DND-41 (cell line): ENCODE results near the gene TSPAN11.

Experiments
- ATAC-seq: fragments of 200-7000 bp; cut with Tn5 transposase; 3 replicates; pipeline ENCODE4 v1.9.1; 2021; ENCODE audit warnings: low read depth; ENCODE audit not compliant: insufficient read depth
- DNase-seq: peaks from one replicate; pipeline ENCODE4 v3.0.0-alpha.2; 2020
- H2AFZ ChIP-seq: 2 replicates; pipeline ENCODE4 v1.6.0; 2012; ENCODE audit warnings: low read depth, low read length
- H3K27ac ChIP-seq: 2 replicates; pipeline ENCODE4 v1.5.1; 2012; ENCODE audit warnings: low read length, inconsistent platforms
- H3K27me3 ChIP-seq: fragments of 200-600 bp; sonication (generic); 2 replicates; pipeline ENCODE4 v1.6.0; 2012; ENCODE audit warnings: low read length, mild to moderate bottlenecking, inconsistent platforms; ENCODE audit not compliant: insufficient read depth, poor library complexity
- H3K36me3 ChIP-seq: 2 replicates; pipeline ENCODE4 v1.5.1; 2012; ENCODE audit warnings: low read length, inconsistent platforms; ENCODE audit not compliant: insufficient read depth
- H3K4me1 ChIP-seq: 2 replicates; pipeline ENCODE4 v1.5.1; 2012; ENCODE audit warnings: mild to moderate bottlenecking, low read length; ENCODE audit not compliant: insufficient read depth
- H3K4me2 ChIP-seq: 2 replicates; pipeline ENCODE4 v1.6.0; 2012; ENCODE audit warnings: mild to moderate bottlenecking, moderate library complexity, low read length, inconsistent platforms; ENCODE audit not compliant: insufficient read depth
- H3K4me3 ChIP-seq, 2 experiments: fragments of 200-600 bp in 1 of 2; shearing (Covaris generic) in 1 of 2; 2 replicates each; pipeline ENCODE4 v1.5.1; 2012 to 2016; ENCODE audit warnings: inconsistent platforms in 2 of 2, low read length in 2 of 2, mild to moderate bottlenecking in 2 of 2, low read depth in 1 of 2, moderate library complexity in 1 of 2
- H3K79me2 ChIP-seq: 2 replicates; pipeline ENCODE4 v1.6.0; 2012; ENCODE audit warnings: low read length, inconsistent platforms; ENCODE audit not compliant: insufficient read depth
- H3K9ac ChIP-seq: 2 replicates; pipeline ENCODE4 v1.6.0; 2012; ENCODE audit warnings: low read depth, mild to moderate bottlenecking, inconsistent platforms, low read length, moderate library complexity
- H3K9me3 ChIP-seq: 2 replicates; pipeline ENCODE4 v1.5.1; 2012; ENCODE audit warnings: low read length, moderate library complexity, mild to moderate bottlenecking, inconsistent platforms; ENCODE audit not compliant: insufficient read depth, severe bottlenecking
- H4K20me1 ChIP-seq: 2 replicates; pipeline ENCODE4 v1.6.0; 2012; ENCODE audit warnings: low read length; ENCODE audit not compliant: insufficient read depth
- CTCF ChIP-seq: IDR thresholded peaks from 2 replicates; pipeline ENCODE4 v1.5.1; 2012; ENCODE audit warnings: borderline replicate concordance, low read length, moderate library complexity, mild to moderate bottlenecking; ENCODE audit not compliant: poor library complexity, severe bottlenecking; ENCODE audit errors: extremely low read depth
- EZH2 ChIP-seq: IDR thresholded peaks from 3 replicates; pipeline ENCODE4 v1.6.1; 2012; ENCODE audit warnings: borderline replicate concordance, low read depth, mild to moderate bottlenecking, moderate library complexity, low read length, inconsistent platforms; ENCODE audit not compliant: severe bottlenecking

Gene TSPAN11

GRCh38 chr12:31003861-31004640, 77.5 kb downstream of the TSPAN11 start:
- no peak for ATAC-seq
- no peak overlapping the region for H3K27ac ChIP-seq

GRCh38 chr12:31004666-31005065, 78.1 kb downstream of the TSPAN11 start:
- ATAC-seq, result no peak
- no peak for DNase-seq
- Histone ChIP-seq H4K20me1 (peaks cover 5% of the 10 kb centered on the region; the same call in 1 of the 2 replicates), H3K4me2 (no peak overlapping the region), H3K79me2 (no peaks in the 10 kb centered on the region), H3K27ac (no peak overlapping the region), H3K36me3 (no peaks in the 10 kb centered on the region), H3K27me3 (no peaks in the 10 kb centered on the region), H3K4me3 (no peak overlapping the region), H2AFZ (no peak overlapping the region), H3K4me1 (no peaks in the 10 kb centered on the region), H3K9me3 (no peaks in the 10 kb centered on the region), H3K9ac (no peak overlapping the region)
- no peak for TF ChIP-seq EZH2
- TF ChIP-seq CTCF, result no peak

More at GRCh38 chr12:31003861-31004640, 77.5 kb downstream of the TSPAN11 start:
- H4K20me1 ChIP-seq, result peaks cover 5% of the 10 kb centered on the region; the same call in 1 of the 2 replicates
- H3K4me3 ChIP-seq, result no peak overlapping the region
- H3K4me1 ChIP-seq, result no peaks in the 10 kb centered on the region
- no peaks in the 10 kb centered on the region for H3K27me3 ChIP-seq
- H2AFZ ChIP-seq, result no peak overlapping the region
- no peak overlapping the region for H3K9ac ChIP-seq
- no peaks in the 10 kb centered on the region for H3K9me3 ChIP-seq
- no peaks in the 10 kb centered on the region for H3K79me2 ChIP-seq
- H3K4me2 ChIP-seq, result no peak overlapping the region
- no peak for TF ChIP-seq CTCF
- TF ChIP-seq EZH2, result no peak
- DNase-seq, result no peak
- H3K36me3 ChIP-seq, result no peaks in the 10 kb centered on the region

- Histone ChIP-seq H3K4me1 (no peaks in the 10 kb centered on the region), H3K27ac (no peak overlapping the region), H3K4me2 (no peak overlapping the region), H2AFZ (no peak overlapping the region), H3K36me3 (no peaks in the 10 kb centered on the region), H3K9me3 (no peaks in the 10 kb centered on the region), H4K20me1 (peaks cover 3% of the 10 kb centered on the region; the same call in 1 of the 2 replicates), H3K79me2 (no peaks in the 10 kb centered on the region), H3K9ac (no peak overlapping the region), H3K27me3 (no peaks in the 10 kb centered on the region), H3K4me3 (no peak overlapping the region)
- TF ChIP-seq CTCF, result no peak
- no peak for TF ChIP-seq EZH2
- no peak for DNase-seq
- ATAC-seq, result no peak
These were observed 78.9 kb downstream of the TSPAN11 start for GRCh38 chr12:31005256-31005943.
